Activated CD4-positive, alpha-beta memory T cell treated with anti-CD3 and anti-CD28 coated beads, Interleukin-2, amount 10 ng/mL, durations not matched to agents 7 days and 5 days (primary cell): Measurements from ENCODE around the gene BNC1. TPM values are rescaled to one million over a fixed set of nuclear protein-coding genes. Genes with fewer than 3 reads are reported as not detected.

Experiments
- CTCF ChIA-PET: fragments of 350-600 bp; sonication (Branson Sonifier 250); formaldehyde crosslinking; loops from one replicate; lab custom pipeline; 2021; ENCODE audit warnings: antibody characterized with exemption, inconsistent platforms; lab: Charles Lee
- POLR2A ChIA-PET: fragments of 350-600 bp; sonication (Branson Sonifier 250); formaldehyde crosslinking; loops from one replicate; lab custom pipeline; 2021; ENCODE audit warnings: antibody characterized with exemption; lab: Charles Lee
- DNase-seq: peaks from one replicate; pipeline ENCODE4 v3.0.0-alpha.2; 2020
- H3K27ac Mint-ChIP-seq: one replicate; pipeline ENCODE4 v1.8.0; 2021; ENCODE audit warnings: mild to moderate bottlenecking, mixed read lengths
- H3K27me3 Mint-ChIP-seq: one replicate; pipeline ENCODE4 v1.8.0; 2021; ENCODE audit warnings: mixed read lengths
- H3K36me3 Mint-ChIP-seq: one replicate; pipeline ENCODE4 v1.8.0; 2021; ENCODE audit warnings: low read depth, mixed read lengths
- H3K4me1 Mint-ChIP-seq: one replicate; pipeline ENCODE4 v1.8.0; 2021; ENCODE audit warnings: mixed read lengths
- H3K4me3 Mint-ChIP-seq: one replicate; pipeline ENCODE4 v1.8.0; 2021; ENCODE audit warnings: mild to moderate bottlenecking, mixed read lengths
- H3K9me3 Mint-ChIP-seq: one replicate; pipeline ENCODE4 v1.8.0; 2021; ENCODE audit warnings: mixed read lengths
- total RNA-seq, 2 experiments: library from RNA; stranded (reverse); gene quantifications; one replicate each; pipeline ENCODE4 v1.2.3, GENCODE V29; 2021

The BNC1 gene
- total RNA-seq, 2 experiments from 2014 or later = not detected

- Mint-ChIP-seq H3K36me3 (no peaks in the 10 kb centered on the region), H3K27me3 (no peaks in the 10 kb centered on the region), H3K27ac (no peak overlapping the region), H3K4me3 (no peak overlapping the region), H3K9me3 (no peaks in the 10 kb centered on the region), H3K4me1 (no peaks in the 10 kb centered on the region)
- CTCF ChIA-PET = no interaction called here
- POLR2A ChIA-PET = no interaction called here
- DNase-seq = no peak
Measured at GRCh38 chr15:83310521-83311456, 26.3 kb upstream of the BNC1 start.

GRCh38 chr15:83308671-83309070 is 24.2 kb upstream of the BNC1 start:
- no peak for DNase-seq
- Mint-ChIP-seq H3K36me3 (no peaks in the 10 kb centered on the region), H3K4me1 (no peaks in the 10 kb centered on the region), H3K4me3 (no peak overlapping the region), H3K27me3 (peaks cover 8% of the 10 kb centered on the region), H3K27ac (no peak overlapping the region), H3K9me3 (no peaks in the 10 kb centered on the region)
- ChIA-PET CTCF (no interaction called here), POLR2A (no interaction called here)

- CTCF ChIA-PET = no interaction called here
- no peaks in the 10 kb centered on the region for H3K9me3 Mint-ChIP-seq
- no peak overlapping the region for H3K27ac Mint-ChIP-seq
- POLR2A ChIA-PET = no interaction called here
- peaks cover 11% of the 10 kb centered on the region for H3K27me3 Mint-ChIP-seq
- H3K36me3 Mint-ChIP-seq = no peaks in the 10 kb centered on the region
- no peak overlapping the region for H3K4me3 Mint-ChIP-seq
- no peaks in the 10 kb centered on the region for H3K4me1 Mint-ChIP-seq
- no peak for DNase-seq
Measured at GRCh38 chr15:83306561-83306960, 22.1 kb upstream of the BNC1 start.

- Mint-ChIP-seq H3K27me3 (peaks cover 11% of the 10 kb centered on the region), H3K4me3 (no peak overlapping the region), H3K9me3 (no peaks in the 10 kb centered on the region), H3K4me1 (no peaks in the 10 kb centered on the region), H3K36me3 (no peaks in the 10 kb centered on the region), H3K27ac (no peak overlapping the region)
- CTCF ChIA-PET = interaction anchor here (0.6 kb wide), 1 partner anchor 1263 kb away, joined by 4 read pairs; no protein-coding TSS in a partner anchor
- DNase-seq = no peak
- POLR2A ChIA-PET = no interaction called here
Measured at GRCh38 chr15:83305704-83306291, 21.3 kb upstream of the BNC1 start.

- no peak overlapping the region for H3K4me3 Mint-ChIP-seq
- no peak overlapping the region for H3K27ac Mint-ChIP-seq
- ChIA-PET CTCF (no interaction called here), POLR2A (no interaction called here)
- no peaks in the 10 kb centered on the region for H3K9me3 Mint-ChIP-seq
- no peaks in the 10 kb centered on the region for H3K4me1 Mint-ChIP-seq
- no peak for DNase-seq
- H3K36me3 Mint-ChIP-seq = no peaks in the 10 kb centered on the region
- H3K27me3 Mint-ChIP-seq = peaks cover 11% of the 10 kb centered on the region
Measured at GRCh38 chr15:83304861-83305703, 20.6 kb upstream of the BNC1 start.

GRCh38 chr15:83303535-83303934 is 19.1 kb upstream of the BNC1 start:
- CTCF ChIA-PET = no interaction called here
- POLR2A ChIA-PET = no interaction called here
- Mint-ChIP-seq H3K27ac (no peak overlapping the region), H3K36me3 (no peaks in the 10 kb centered on the region), H3K27me3 (peaks cover 15% of the 10 kb centered on the region), H3K4me1 (no peaks in the 10 kb centered on the region), H3K4me3 (no peak overlapping the region), H3K9me3 (no peaks in the 10 kb centered on the region)
- DNase-seq = no peak

DNA sequence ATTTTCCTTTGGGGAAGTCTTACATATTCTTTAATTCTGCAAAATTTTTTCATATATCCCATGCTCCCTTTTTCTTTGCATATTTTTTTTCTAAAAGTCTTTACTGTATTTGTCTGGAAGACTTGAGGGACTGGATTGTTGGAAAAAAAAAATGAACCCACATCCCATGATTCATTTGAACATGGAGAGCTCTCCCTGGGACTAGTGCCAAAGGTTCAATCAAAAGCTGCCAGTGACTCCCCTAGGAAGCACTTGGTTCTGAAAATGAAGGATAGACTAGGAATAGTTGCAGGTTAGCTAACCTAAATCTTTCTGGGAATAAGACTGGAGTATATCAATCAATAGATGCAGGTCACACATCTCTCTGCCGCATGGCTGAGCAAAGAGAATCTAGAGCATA is 16.4 kb upstream of the BNC1 start:
- no peak overlapping the region for H3K27ac Mint-ChIP-seq
- H3K27me3 Mint-ChIP-seq = peaks cover 17% of the 10 kb centered on the region
- POLR2A ChIA-PET = no interaction called here
- DNase-seq = no peak
- CTCF ChIA-PET = no interaction called here
- H3K4me3 Mint-ChIP-seq = no peak overlapping the region
- H3K36me3 Mint-ChIP-seq = no peaks in the 10 kb centered on the region
- H3K4me1 Mint-ChIP-seq = no peaks in the 10 kb centered on the region
- no peaks in the 10 kb centered on the region for H3K9me3 Mint-ChIP-seq

- CTCF ChIA-PET = no interaction called here
- no peaks in the 10 kb centered on the region for H3K36me3 Mint-ChIP-seq
- H3K4me3 Mint-ChIP-seq = no peak overlapping the region
- no peak overlapping the region for H3K27ac Mint-ChIP-seq
- H3K27me3 Mint-ChIP-seq = peaks cover 9% of the 10 kb centered on the region
- POLR2A ChIA-PET = no interaction called here
- no peaks in the 10 kb centered on the region for H3K9me3 Mint-ChIP-seq
- DNase-seq = no peak
- no peaks in the 10 kb centered on the region for H3K4me1 Mint-ChIP-seq
Measured at GRCh38 chr15:83299462-83299861, 15.0 kb upstream of the BNC1 start.

GRCh38 chr15:83295417-83295816 is 11.0 kb upstream of the BNC1 start:
- POLR2A ChIA-PET = no interaction called here
- H3K27ac Mint-ChIP-seq = no peak overlapping the region
- CTCF ChIA-PET = no interaction called here
- H3K36me3 Mint-ChIP-seq = no peaks in the 10 kb centered on the region
- DNase-seq = no peak
- H3K4me1 Mint-ChIP-seq = no peaks in the 10 kb centered on the region
- no peak overlapping the region for H3K4me3 Mint-ChIP-seq
- no peaks in the 10 kb centered on the region for H3K9me3 Mint-ChIP-seq
- peaks cover 11% of the 10 kb centered on the region for H3K27me3 Mint-ChIP-seq

GRCh38 chr15:83293201-83293600 is 8.7 kb upstream of the BNC1 start:
- no peak for DNase-seq
- no peaks in the 10 kb centered on the region for H3K36me3 Mint-ChIP-seq
- POLR2A ChIA-PET = no interaction called here
- CTCF ChIA-PET = no interaction called here
- no peak overlapping the region for H3K27ac Mint-ChIP-seq
- H3K4me1 Mint-ChIP-seq = no peaks in the 10 kb centered on the region
- H3K9me3 Mint-ChIP-seq = no peaks in the 10 kb centered on the region
- H3K4me3 Mint-ChIP-seq = no peak overlapping the region
- H3K27me3 Mint-ChIP-seq = peaks cover 11% of the 10 kb centered on the region

- Mint-ChIP-seq H3K4me3 (no peak overlapping the region), H3K4me1 (no peaks in the 10 kb centered on the region), H3K36me3 (no peaks in the 10 kb centered on the region), H3K27me3 (peaks cover 17% of the 10 kb centered on the region), H3K9me3 (no peaks in the 10 kb centered on the region), H3K27ac (no peak overlapping the region)
- DNase-seq = no peak
- CTCF ChIA-PET = no interaction called here
- POLR2A ChIA-PET = no interaction called here
Measured at GRCh38 chr15:83292317-83292716, 7.9 kb upstream of the BNC1 start.

DNA sequence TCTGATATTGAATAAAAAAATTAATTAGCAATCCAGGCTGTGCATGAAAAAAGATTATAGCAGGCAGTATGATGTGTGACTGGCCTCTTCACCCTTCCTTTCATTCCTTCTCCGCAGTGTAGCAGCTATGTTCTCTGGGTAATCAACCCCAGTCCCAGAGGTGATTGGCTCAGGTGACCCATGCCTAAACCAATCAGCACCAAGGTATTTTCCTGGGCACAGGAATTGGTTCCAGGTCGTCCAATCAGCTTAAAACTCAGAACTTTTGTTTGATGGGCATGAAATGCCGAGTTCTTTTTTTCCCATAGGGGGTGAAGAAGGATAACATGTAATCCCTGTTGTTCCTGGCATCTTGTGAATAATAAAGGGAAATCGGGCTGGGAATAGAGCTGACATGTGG is 5.8 kb upstream of the BNC1 start:
- Mint-ChIP-seq H3K36me3 (no peaks in the 10 kb centered on the region), H3K27ac (no peak overlapping the region), H3K4me1 (no peaks in the 10 kb centered on the region), H3K9me3 (no peaks in the 10 kb centered on the region), H3K27me3 (peaks cover 38% of the 10 kb centered on the region), H3K4me3 (no peak overlapping the region)
- CTCF ChIA-PET = interaction anchor here (1.7 kb wide), 1 partner anchor 271 kb away, joined by 3 read pairs; no protein-coding TSS in a partner anchor
- POLR2A ChIA-PET = no interaction called here
- no peak for DNase-seq

DNA sequence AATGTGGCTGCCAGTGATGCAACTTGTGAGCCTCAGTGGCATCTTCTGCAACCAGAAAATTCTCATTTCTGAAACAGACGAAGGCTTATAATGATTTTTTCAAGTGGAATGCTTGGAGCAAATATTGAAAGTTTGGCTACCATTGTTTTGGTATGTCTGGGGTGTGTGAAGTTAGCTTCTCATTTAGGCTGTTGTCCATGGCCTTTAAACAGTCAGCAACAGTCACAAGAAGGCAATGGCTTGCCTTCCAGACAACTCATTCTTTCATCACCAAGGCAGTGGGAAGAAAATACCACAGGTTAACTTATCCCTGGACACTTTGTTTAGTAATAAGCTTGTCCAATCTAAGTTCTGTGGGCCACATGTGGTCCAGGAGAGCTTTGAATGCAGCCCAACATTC is 4.7 kb upstream of the BNC1 start:
- Mint-ChIP-seq H3K4me3 (no peak overlapping the region), H3K9me3 (no peaks in the 10 kb centered on the region), H3K27me3 (peaks cover 42% of the 10 kb centered on the region), H3K27ac (no peak overlapping the region), H3K36me3 (no peaks in the 10 kb centered on the region), H3K4me1 (no peaks in the 10 kb centered on the region)
- no peak for DNase-seq
- ChIA-PET POLR2A (no interaction called here), CTCF (interaction anchor here (1.0 to 1.7 kb wide), 2 partner anchors 43 to 272 kb away, joined by 3 read pairs; no protein-coding TSS in a partner anchor)
